GM18508 (cell line): ENCODE data around the gene MTFR1L.
A peak's percentile ranks its signal among the peaks of the same experiment; 100 is the strongest.

Experiments used
- ATAC-seq: cut with Tn5 transposase; IDR thresholded peaks from one replicate; pipeline ENCODE4 v1.9.1; 2021; ENCODE audit warnings: moderate number of reproducible peaks; ENCODE audit not compliant: insufficient read depth, unreplicated experiment

Gene MTFR1L

GRCh38 chr1:25819491-25820246 is at the start of gene MTFR1L:
Gene MTFR1L (plus strand): TSS chr1:25819954. CDS start chr1:25823105, 3,151 bp downstream.
- ATAC-seq, result peak; percentile 52

GRCh38 chr1:25770541-25771220 is 49.1 kb upstream of the MTFR1L start:
- ATAC-seq, result no peak

- no peak for ATAC-seq
These were observed 48.3 kb upstream of the MTFR1L start for GRCh38 chr1:25771221-25772114.

- no peak for ATAC-seq
These were observed 47.6 kb upstream of the MTFR1L start for GRCh38 chr1:25772164-25772563.

GRCh38 chr1:25772692-25773245 is 47.0 kb upstream of the MTFR1L start:
- no peak for ATAC-seq

- no peak for ATAC-seq
These were observed 46.2 kb upstream of the MTFR1L start for GRCh38 chr1:25773441-25774125.

GRCh38 chr1:25774206-25774803 is 45.4 kb upstream of the MTFR1L start:
- no peak for ATAC-seq

GRCh38 chr1:25774921-25775771 is 44.6 kb upstream of the MTFR1L start:
- no peak for ATAC-seq

- ATAC-seq, result no peak
These were observed 40.4 kb upstream of the MTFR1L start for GRCh38 chr1:25779388-25779787.

- ATAC-seq, result no peak
These were observed 39.9 kb upstream of the MTFR1L start for GRCh38 chr1:25779894-25780293.

GRCh38 chr1:25780318-25781129 is 39.2 kb upstream of the MTFR1L start:
- no peak for ATAC-seq

GRCh38 chr1:25781130-25781433 is 38.7 kb upstream of the MTFR1L start:
- ATAC-seq, result no peak

- ATAC-seq, result no peak
These were observed 37.0 kb upstream of the MTFR1L start for GRCh38 chr1:25782608-25783201.

GRCh38 chr1:25784575-25785051 is 35.1 kb upstream of the MTFR1L start:
- no peak for ATAC-seq

GRCh38 chr1:25785333-25786067 is 34.3 kb upstream of the MTFR1L start:
- ATAC-seq, result no peak

GRCh38 chr1:25786887-25787759 is 32.6 kb upstream of the MTFR1L start:
- ATAC-seq, result no peak
